Endothelial cell of umbilical vein (primary cell): ENCODE measurements around the gene SLC25A13. TPM values are rescaled to one million over a fixed set of nuclear protein-coding genes. Genes with fewer than 3 reads are reported as not detected.

Source experiments
- BruUV-seq: library from RNA; stranded (reverse); fragments of 400-500 nt; replicated peaks from 2 replicates; lab custom pipeline; 2021; lab: Mats Ljungman, UMichigan
- CTCF ChIA-PET: fragments of 300-600, 350-600 bp; sonication (Branson Sonifier 250); formaldehyde crosslinking; loops from one replicate; lab custom pipeline; 2021; ENCODE audit warnings: antibody characterized with exemption, inconsistent platforms; lab: Charles Lee
- POLR2A ChIA-PET: fragments of 300-600, 350-600 bp; sonication (Branson Sonifier 250); formaldehyde crosslinking; loops from one replicate; lab custom pipeline; 2021; ENCODE audit warnings: antibody characterized with exemption, inconsistent platforms; lab: Charles Lee
- DNase-seq: peaks from one replicate; pipeline ENCODE4 v3.0.0-alpha.2; 2011; ENCODE audit warnings: low read depth, low spot score
- FAIRE-seq: peaks from 2 replicates; lab custom pipeline; 2011; peaks lifted over from hg19 to GRCh38; lab: Jason Lieb, UNC
- H2AFZ ChIP-seq: 2 replicates; pipeline ENCODE4 v1.6.0; 2012; ENCODE audit warnings: low read depth, low read length, control low read depth, inconsistent platforms
- H3K27ac ChIP-seq: 2 replicates; pipeline ENCODE4 v1.5.1; 2011; ENCODE audit warnings: low read depth, mild to moderate bottlenecking, control low read depth, low read length, moderate library complexity; ENCODE audit not compliant: insufficient read depth
- H3K27me3 ChIP-seq, 2 experiments: 2 replicates each; pipeline versions ENCODE4 v1.6.0 to v1.6.1; 2011; ENCODE audit warnings: low read length in 2 of 2, mixed read lengths in 1 of 2; ENCODE audit not compliant: control insufficient read depth in 2 of 2, insufficient read depth in 2 of 2
- H3K36me3 ChIP-seq, 2 experiments: 2 replicates in 1 of 2; 3 replicates in 1 of 2; pipeline ENCODE4 v1.5.1; 2011; ENCODE audit warnings: low read length in 2 of 2, mild to moderate bottlenecking in 1 of 2, moderate library complexity in 1 of 2; ENCODE audit not compliant: control insufficient read depth in 2 of 2, insufficient read depth in 2 of 2; ENCODE audit errors: extremely low read depth in 1 of 2
- H3K4me1 ChIP-seq: 3 replicates; pipeline ENCODE4 v1.5.1; 2011; ENCODE audit warnings: mild to moderate bottlenecking, low read length; ENCODE audit not compliant: control insufficient read depth, insufficient read depth; ENCODE audit errors: extremely low read depth
- H3K4me2 ChIP-seq: 2 replicates; pipeline ENCODE4 v1.6.1; 2011; ENCODE audit warnings: low read length, control low read depth, mixed read lengths; ENCODE audit not compliant: insufficient read depth
- H3K4me3 ChIP-seq, 3 experiments: fragments of 200-600 bp in 1 of 3; sonication (generic), shearing (Covaris generic) in 1 of 3; replicated peaks in 1 of 3; 2 replicates each; pipeline ENCODE4 v1.5.1; 2011 to 2016; ENCODE audit warnings: control low read depth in 3 of 3, low read length in 3 of 3, mild to moderate bottlenecking in 2 of 3, inconsistent platforms in 1 of 3, low read depth in 1 of 3, moderate library complexity in 1 of 3; ENCODE audit not compliant: insufficient read depth in 1 of 3
- H3K79me2 ChIP-seq: 2 replicates; pipeline ENCODE4 v1.6.0; 2012; ENCODE audit warnings: low read length, inconsistent platforms; ENCODE audit not compliant: control insufficient read depth, insufficient read depth
- H3K9ac ChIP-seq: replicated peaks from 2 replicates; pipeline ENCODE3; 2011; ENCODE audit warnings: low read length, control low read depth; ENCODE audit not compliant: insufficient read depth; ENCODE audit errors: extremely low read depth
- H3K9me1 ChIP-seq: replicated peaks from 3 replicates; pipeline ENCODE4 v1.6.0; 2011; ENCODE audit warnings: mild to moderate bottlenecking, low read length; ENCODE audit not compliant: control insufficient read depth, insufficient read depth; ENCODE audit errors: extremely low read depth
- H3K9me3 ChIP-seq: replicated peaks from 2 replicates; pipeline ENCODE4 v1.5.1; 2012; ENCODE audit warnings: low read length, inconsistent platforms; ENCODE audit not compliant: control insufficient read depth, insufficient read depth
- H4K20me1 ChIP-seq: replicated peaks from 2 replicates; pipeline ENCODE3; 2011; ENCODE audit warnings: mild to moderate bottlenecking, low read length; ENCODE audit not compliant: control insufficient read depth, insufficient read depth; ENCODE audit errors: extremely low read depth
- EZH2 ChIP-seq: IDR thresholded peaks from 2 replicates; pipeline ENCODE4 v1.6.1; 2012; ENCODE audit warnings: borderline replicate concordance, low read depth, mild to moderate bottlenecking, moderate library complexity, low read length, inconsistent platforms; ENCODE audit not compliant: severe bottlenecking
- FOS ChIP-seq: IDR thresholded peaks from 2 replicates; pipeline ENCODE4 v1.6.1; 2011; ENCODE audit warnings: mild to moderate bottlenecking, low read length, moderate library complexity, borderline replicate concordance; ENCODE audit not compliant: insufficient read depth
- GATA2 ChIP-seq: IDR thresholded peaks from 2 replicates; pipeline ENCODE4 v1.7.0; 2011; ENCODE audit warnings: low read depth, mild to moderate bottlenecking, moderate library complexity, mixed read lengths, low read length; ENCODE audit not compliant: insufficient read length, insufficient read depth
- JUN ChIP-seq: IDR thresholded peaks from 2 replicates; pipeline ENCODE4 v1.6.1; 2011; ENCODE audit warnings: borderline replicate concordance, low read depth; ENCODE audit not compliant: insufficient read length, insufficient read depth
- MYC ChIP-seq: IDR thresholded peaks from one replicate; pipeline ENCODE4 v1.6.1; 2011; ENCODE audit warnings: mild to moderate bottlenecking, low read depth, low read length
- POLR2A ChIP-seq: IDR thresholded peaks from 2 replicates; pipeline ENCODE4 v1.6.1; 2012; ENCODE audit warnings: low read depth, mild to moderate bottlenecking, control low read depth, low read length
- POLR2AphosphoS5 ChIP-seq: IDR thresholded peaks from 2 replicates; pipeline ENCODE4 v1.6.1; 2012; ENCODE audit warnings: low read depth, mild to moderate bottlenecking, control low read depth, low read length, moderate library complexity; ENCODE audit not compliant: insufficient read depth
- dilution Hi-C: fragments of 300-500 bp; cut with MboI; formaldehyde crosslinking; loops from one replicate; pipeline ENCODE4 v1.15.0; 2019; ENCODE audit warnings: low sequenced_read_pairs; ENCODE audit not compliant: extremely low pct_ligation_motif_present
- intact Hi-C: fragments of 100-400 bp; cut with micrococcal nuclease; formaldehyde crosslinking; loops from one replicate; pipeline ENCODE4 v1.10.0; 2022
- polyA plus RNA-seq, 4 experiments: library from polyadenylated mRNA; depleted of rRNA in 3 of 4; stranded (reverse) in 3 of 4; unstranded in 1 of 4; fragments of >200 nt; gene quantifications; 2 replicates each; pipeline versions ENCODE4 v1.2.1 to v1.2.3, GENCODE V29; 2011 to 2012; ENCODE audit warnings: missing spikeins in 1 of 4
- total RNA-seq: library from RNA; stranded (reverse); gene quantifications from 2 replicates; pipeline ENCODE4 v1.2.3, GENCODE V29; 2021
- TF ChIP-seq, protein P1 (sequence below), 2 donors: IDR thresholded peaks; 1 replicate in 1 of 2; 2 replicates in 1 of 2; pipeline ENCODE4 v1.5.1; 2011; ENCODE audit warnings: low read length in 2 of 2, mild to moderate bottlenecking in 2 of 2, moderate library complexity in 2 of 2, control low read depth in 1 of 2, inconsistent platforms in 1 of 2, low read depth in 1 of 2; ENCODE audit not compliant: insufficient read depth in 1 of 2; ENCODE audit errors: extremely low read depth in 1 of 2
- TF ChIP-seq, protein P2 (sequence below): IDR thresholded peaks from 2 replicates; pipeline ENCODE4 v1.6.1; 2011; ENCODE audit not compliant: insufficient read depth, insufficient read length

The SLC25A13 gene
- total and polyA plus RNA-seq, 2 donors (not counting 3 experiments of a cell fraction or from before 2014, with no cell fraction given), result 13.2 to 34.4 TPM

DNA sequence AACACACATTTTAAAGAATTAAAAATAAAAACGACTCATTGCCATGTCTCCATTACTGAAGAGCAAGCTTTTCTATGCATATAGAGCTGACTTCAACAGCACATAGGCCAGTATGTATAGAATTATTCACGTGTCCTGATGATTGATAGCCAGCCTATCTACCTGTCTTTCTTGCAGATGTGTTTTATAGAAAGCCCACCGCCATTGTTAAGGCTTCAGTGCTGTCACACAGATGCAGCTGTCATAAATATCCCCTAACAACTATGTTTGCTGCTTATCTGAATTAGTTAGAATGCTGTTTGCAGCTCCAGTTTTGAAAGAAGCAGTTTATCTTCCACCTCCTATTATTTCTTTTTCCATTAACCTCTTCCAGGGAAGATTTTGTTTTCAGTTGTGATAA is 235.9 kb downstream of the SLC25A13 start:
- Histone ChIP-seq H3K27ac (no peak overlapping the region), H3K4me1 (peaks cover 31% of the 10 kb centered on the region), H3K4me2 (no peak overlapping the region), H4K20me1 (no peaks in the 10 kb centered on the region), H3K9me1 (no peaks in the 10 kb centered on the region), H3K9ac (no peak overlapping the region), H3K27me3 (no peaks in the 10 kb centered on the region), H3K9me3 (no peaks in the 10 kb centered on the region), H2AFZ (no peak overlapping the region), H3K4me3 (no peak overlapping the region), H3K36me3 (no peaks in the 10 kb centered on the region), H3K79me2 (no peaks in the 10 kb centered on the region)
- ChIA-PET CTCF (interaction anchor here (0.8 to 2.7 kb wide), 4 partner anchors 9 to 940 kb away, joined by 3 to 10 read pairs (median 4); no protein-coding TSS in a partner anchor), POLR2A (no interaction called here)
- FAIRE-seq (no peak), DNase-seq (no peak)
- dilution Hi-C loops, result no loop called here
- intact Hi-C loops, result loop anchor here (1.0 to 5.0 kb wide), 2 partner anchors 71 to 200 kb away; no protein-coding TSS in a partner anchor
- TF ChIP-seq POLR2A (no peak), GATA2 (no peak), EZH2 (no peak), POLR2AphosphoS5 (no peak), FOS (no peak), MYC (no peak), JUN (no peak)
- TF ChIP-seq, protein P1, sequence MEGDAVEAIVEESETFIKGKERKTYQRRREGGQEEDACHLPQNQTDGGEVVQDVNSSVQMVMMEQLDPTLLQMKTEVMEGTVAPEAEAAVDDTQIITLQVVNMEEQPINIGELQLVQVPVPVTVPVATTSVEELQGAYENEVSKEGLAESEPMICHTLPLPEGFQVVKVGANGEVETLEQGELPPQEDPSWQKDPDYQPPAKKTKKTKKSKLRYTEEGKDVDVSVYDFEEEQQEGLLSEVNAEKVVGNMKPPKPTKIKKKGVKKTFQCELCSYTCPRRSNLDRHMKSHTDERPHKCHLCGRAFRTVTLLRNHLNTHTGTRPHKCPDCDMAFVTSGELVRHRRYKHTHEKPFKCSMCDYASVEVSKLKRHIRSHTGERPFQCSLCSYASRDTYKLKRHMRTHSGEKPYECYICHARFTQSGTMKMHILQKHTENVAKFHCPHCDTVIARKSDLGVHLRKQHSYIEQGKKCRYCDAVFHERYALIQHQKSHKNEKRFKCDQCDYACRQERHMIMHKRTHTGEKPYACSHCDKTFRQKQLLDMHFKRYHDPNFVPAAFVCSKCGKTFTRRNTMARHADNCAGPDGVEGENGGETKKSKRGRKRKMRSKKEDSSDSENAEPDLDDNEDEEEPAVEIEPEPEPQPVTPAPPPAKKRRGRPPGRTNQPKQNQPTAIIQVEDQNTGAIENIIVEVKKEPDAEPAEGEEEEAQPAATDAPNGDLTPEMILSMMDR (IDR thresholded peaks at IDR 0.05; ENCODE audit: extremely low read depth in 1 of 2, insufficient read depth in 1 of 2, low read depth in 1 of 2, low read length in 2 of 2), result no peak
- TF ChIP-seq, protein P2, sequence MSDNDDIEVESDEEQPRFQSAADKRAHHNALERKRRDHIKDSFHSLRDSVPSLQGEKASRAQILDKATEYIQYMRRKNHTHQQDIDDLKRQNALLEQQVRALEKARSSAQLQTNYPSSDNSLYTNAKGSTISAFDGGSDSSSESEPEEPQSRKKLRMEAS, result no peak
- no TSS peak for BruUV-seq
